T-helper 2 cell (primary cell): ENCODE measurements around the gene KAT2B.

Source experiments
- DNase-seq, 5 experiments: peaks; one replicate each; pipeline versions ENCODE4 v3.0.0 to v3.0.0-alpha.2; 2012 to 2022

The KAT2B gene

GRCh38 chr3:20100151-20100550 is 59.9 kb downstream of the KAT2B start:
- no peak for DNase-seq

DNA sequence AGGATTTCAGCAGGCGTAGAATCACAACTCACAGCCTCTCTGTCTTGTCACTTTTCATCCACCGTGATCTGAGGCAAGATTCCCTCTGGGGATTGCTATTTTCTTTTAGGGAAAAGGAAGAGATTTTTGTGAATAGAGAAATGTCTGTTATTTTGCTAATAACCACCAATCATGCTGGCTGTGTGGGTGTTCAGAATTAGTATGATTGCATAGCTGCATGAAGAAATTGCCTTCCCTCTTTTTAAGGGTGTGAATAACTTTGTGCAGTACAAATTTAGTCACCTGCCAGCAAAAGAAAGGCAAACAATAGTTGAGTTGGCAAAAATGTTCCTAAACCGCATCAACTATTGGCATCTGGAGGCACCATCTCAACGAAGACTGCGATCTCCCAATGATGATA is 60.8 kb downstream of the KAT2B start:
- no peak for DNase-seq

DNA sequence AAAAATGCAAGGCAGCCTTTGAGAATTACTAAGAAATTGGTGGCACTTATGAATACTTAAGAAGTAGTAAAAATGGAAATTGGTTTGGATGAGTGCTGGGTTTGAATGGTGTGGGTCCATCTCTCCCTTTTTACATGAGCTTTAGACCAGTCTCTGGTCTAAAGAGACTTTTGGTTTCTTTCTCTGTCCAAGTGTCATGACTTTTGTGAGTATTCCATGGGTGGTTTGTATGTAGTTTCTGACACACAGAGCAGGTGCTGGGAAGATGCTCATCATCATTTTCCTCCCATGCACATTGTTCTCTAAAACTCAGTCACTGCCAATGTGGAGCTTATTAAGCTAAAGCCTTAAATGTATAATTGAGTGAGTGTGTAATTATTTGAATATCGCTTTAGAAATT is 63.5 kb downstream of the KAT2B start:
- DNase-seq = no peak

DNA sequence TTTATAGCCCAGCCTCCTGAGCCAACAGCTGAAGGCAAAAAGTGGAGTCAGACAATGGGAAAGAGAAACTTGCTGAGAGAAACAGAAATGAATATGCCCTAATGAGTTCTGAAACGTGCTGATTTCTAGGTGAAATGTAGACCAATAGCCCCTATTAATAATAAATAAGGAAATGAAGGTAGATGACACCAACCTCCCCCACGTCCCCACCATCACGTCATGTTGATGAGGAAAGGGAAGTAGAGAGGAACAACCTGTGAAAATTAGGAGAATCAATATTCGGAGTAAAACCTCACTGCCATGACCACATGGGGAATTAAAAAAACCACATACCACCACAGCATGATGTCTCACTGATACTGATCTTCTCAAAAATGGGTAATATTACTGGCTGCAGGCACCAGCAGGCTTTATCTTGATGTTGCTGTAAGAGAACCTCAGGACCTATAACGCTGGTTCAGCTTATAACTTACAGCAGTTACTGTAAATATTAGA is 64.0 kb downstream of the KAT2B start:
- DNase-seq = peak in 4 of 5 experiments; percentile 27 to 92 (median 52)

DNA sequence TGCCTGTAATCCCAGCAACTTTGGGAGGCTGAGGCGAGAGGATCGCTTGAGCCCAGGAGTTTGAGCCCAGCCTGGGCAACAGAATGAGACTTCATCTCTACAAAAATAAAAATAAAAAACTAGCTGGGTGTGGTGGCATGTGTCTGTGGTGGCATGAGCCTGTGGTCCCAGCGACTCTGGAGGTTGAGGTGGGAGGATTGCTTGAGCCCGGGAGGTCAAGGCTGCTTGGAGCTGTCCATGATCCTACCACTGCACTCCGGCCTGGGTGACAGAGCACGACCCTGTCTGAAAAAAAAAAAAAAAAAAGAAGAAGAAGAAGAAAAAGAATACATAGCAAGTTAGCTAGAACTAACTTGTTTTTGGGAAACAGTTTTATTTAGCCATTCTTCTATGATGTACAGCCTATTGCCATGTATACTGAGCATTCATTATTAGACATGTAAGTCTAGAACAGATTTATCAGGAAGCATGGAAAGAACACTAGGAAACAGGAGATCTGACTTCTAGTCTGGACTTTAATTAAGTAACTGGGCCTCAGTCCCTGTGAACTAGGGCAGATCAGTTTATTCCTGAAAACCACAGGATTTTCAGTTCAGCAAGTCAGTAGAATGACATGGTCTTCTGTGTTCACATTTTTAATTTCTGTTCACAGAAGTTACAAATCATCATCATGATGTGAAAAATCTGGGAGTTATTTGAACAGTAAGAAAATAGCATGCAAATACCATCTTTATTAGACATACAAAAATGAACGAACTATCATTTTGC is 65.5 kb downstream of the KAT2B start:
- DNase-seq = no peak

GRCh38 chr3:20107722-20108121 is 67.5 kb downstream of the KAT2B start:
- DNase-seq = no peak

- DNase-seq = no peak
These were observed 68.6 kb downstream of the KAT2B start for GRCh38 chr3:20108869-20109268.

DNA sequence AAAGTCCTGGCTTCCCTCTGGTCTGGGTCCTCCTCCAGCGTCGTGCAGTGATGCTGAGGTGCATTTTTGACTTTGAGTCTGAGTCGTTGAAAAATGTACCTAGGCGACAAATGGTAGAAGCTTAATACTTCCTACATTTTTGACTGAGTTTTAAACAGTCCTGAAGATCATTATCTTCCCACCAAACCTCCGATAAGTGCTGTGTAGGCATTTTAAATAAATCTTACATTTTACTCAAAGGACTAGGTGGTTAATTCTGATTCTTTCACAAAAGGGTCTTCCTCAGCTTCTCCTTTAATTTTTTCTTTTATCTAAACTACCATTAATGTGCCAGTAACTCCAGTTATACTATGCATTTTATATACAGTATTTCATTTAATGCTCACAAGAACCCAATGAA is 70.6 kb downstream of the KAT2B start:
- DNase-seq = no peak

GRCh38 chr3:20111836-20112235 is 71.6 kb downstream of the KAT2B start:
- no peak for DNase-seq

GRCh38 chr3:20121088-20121487 is 80.8 kb downstream of the KAT2B start:
- DNase-seq = no peak

DNA sequence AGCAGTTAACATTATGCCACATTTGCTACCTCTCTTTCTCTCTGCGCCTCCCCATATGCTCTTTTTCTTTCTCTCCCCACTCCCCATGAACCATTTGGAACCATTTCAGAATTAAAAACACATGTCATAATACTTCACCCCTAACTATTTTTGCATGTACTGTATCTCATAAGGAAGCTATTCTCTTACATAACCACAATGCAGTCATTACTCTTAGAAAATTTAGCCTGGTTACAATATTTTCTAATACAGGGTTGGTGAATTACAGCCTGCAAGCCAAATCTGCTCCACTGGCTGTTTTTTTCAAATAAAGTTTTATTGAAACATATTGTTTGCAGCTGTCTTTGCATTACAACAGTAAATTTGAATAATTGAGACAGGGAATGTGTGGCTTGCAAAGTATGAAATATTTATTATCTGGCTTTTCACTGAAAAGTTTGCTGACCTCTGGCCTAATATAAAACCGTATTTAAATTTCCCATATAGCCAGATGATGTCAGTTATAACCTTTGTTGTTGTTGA is 82.9 kb downstream of the KAT2B start:
- no peak for DNase-seq

- DNase-seq = no peak
These were observed 85.0 kb downstream of the KAT2B start for GRCh38 chr3:20125289-20125688.

DNA sequence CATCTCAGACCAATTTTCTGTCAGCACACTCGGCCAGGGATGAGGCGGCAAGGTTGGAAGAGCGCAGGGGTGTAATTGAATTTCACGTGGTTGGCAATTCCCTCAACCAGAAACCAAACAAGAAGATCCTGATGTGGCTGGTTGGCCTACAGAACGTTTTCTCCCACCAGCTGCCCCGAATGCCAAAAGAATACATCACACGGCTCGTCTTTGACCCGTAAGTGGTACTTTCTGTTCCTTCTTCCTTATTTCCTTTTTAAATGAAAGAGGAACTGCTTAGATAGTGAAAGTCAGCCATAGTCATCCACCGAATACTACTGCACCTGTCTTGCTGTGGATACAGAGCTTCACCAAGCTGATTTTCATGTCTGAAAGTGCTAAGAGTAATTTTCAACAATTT is 85.7 kb downstream of the KAT2B start:
- no peak for DNase-seq

- no peak for DNase-seq
These were observed 88.1 kb downstream of the KAT2B start for GRCh38 chr3:20128358-20128757.

GRCh38 chr3:20130106-20130505 is 89.9 kb downstream of the KAT2B start:
- DNase-seq = no peak

DNA sequence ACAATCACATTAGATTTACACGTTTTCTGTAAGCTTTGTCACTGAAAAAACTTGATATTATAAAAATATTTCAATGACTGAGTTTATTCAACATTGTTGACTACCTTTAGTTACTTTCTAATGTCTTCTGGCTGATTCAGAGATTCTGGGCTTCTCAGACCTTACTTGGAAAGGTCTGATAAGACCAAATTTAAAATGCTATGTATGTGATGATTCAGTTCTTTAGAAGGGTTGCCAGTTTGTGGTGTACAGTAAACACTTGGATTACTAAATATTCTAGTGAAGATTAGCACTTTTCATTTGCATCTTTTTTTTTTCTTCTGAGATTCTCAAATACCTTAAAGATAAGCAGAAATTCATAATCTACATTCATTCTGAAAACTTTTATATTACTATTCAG is 96.0 kb downstream of the KAT2B start:
- peak in 1 of 5 experiments; percentile 44 for DNase-seq

- no peak for DNase-seq
These were observed 97.4 kb downstream of the KAT2B start for GRCh38 chr3:20137647-20138046.

GRCh38 chr3:20140881-20141280 is 100.6 kb downstream of the KAT2B start:
- no peak for DNase-seq

GRCh38 chr3:20141316-20141715 is 101.1 kb downstream of the KAT2B start:
- no peak for DNase-seq

GRCh38 chr3:20141851-20142250 is 101.6 kb downstream of the KAT2B start:
- no peak for DNase-seq

GRCh38 chr3:20142517-20142916 is 102.3 kb downstream of the KAT2B start:
- no peak for DNase-seq

DNA sequence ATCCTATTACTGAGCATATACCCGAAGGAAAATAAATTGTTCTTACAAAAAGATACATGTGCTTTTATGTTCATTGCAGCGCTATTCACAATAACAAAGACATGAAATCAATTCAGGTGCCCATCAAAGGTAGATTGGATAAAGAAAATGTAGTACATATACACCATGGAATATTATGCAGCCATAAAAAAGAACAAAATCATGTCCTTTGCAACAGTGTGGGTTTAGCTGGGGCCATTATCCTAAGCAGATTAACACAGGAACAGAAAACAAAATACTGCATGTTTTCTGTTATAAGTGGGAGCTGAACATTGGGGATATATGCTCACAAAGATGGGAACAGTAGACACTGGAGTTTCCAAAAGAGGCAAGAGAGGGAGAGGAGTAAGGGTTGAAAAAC is 103.3 kb downstream of the KAT2B start:
- no peak for DNase-seq

DNA sequence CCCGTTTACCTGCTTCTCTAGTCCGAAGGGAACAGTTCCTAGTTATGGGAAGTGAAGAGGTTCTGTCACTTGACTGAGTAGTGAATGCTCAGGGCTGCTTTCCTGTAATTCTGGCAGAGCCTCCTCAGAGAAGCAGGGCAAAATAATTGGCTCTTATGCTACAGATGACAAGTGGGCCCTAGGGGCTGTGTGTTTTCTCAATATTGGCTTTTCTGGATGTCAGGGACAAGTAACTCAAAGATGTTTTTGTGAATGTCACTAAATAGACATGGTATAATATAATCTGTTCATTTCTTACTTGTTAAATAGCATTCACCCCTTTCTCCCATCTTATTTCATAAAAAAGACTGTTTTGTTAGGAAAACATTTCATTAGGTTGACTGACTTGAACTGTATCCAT is 105.6 kb downstream of the KAT2B start:
- DNase-seq = no peak

DNA sequence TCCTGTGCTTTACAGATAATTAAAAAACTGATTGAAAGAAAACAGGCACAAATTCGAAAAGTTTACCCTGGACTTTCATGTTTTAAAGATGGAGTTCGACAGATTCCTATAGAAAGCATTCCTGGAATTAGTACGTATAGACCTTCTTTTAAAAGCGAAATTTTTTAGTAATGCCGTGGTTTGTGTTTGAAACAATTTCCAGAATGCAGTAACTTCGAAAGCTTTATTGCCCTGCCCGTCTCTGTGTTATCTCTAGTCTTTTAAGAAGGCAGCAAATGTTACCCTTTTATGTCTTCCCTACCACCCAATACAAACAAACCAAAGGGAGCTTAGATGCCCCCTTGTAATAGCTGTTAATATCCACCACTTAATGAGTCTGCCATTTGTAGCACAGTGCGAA is 106.1 kb downstream of the KAT2B start:
- no peak for DNase-seq

GRCh38 chr3:20147361-20147760 is 107.1 kb downstream of the KAT2B start:
- DNase-seq = no peak
